T-cell (primary cell): ENCODE data around the gene IVD. TPM values are rescaled to one million over a fixed set of nuclear protein-coding genes. Genes with fewer than 3 reads are reported as not detected.

ENCODE experiments used
- ATAC-seq, 4 experiments: fragments of 200-7000 bp in 3 of 4; fragments of 150-1000 bp in 1 of 4; cut with Tn5 transposase; replicated peaks in 1 of 4; 1 replicate in 3 of 4; 2 replicates in 1 of 4; pipeline ENCODE4 v1.10.0; 2021; ENCODE audit warnings: moderate library complexity in 3 of 4, mild to moderate bottlenecking in 2 of 4, moderate number of reproducible peaks in 1 of 4
- CTCF ChIA-PET, 2 donors: fragments of 300-600 bp; sonication (Branson Sonifier 250); formaldehyde crosslinking; loops; one replicate each; lab custom pipeline; 2022; ENCODE audit warnings: antibody characterized with exemption in 2 of 2; lab: Charles Lee
- POLR2A ChIA-PET, 2 donors: fragments of 300-600 bp; sonication (Branson Sonifier 250); formaldehyde crosslinking; loops; one replicate each; lab custom pipeline; 2022; ENCODE audit warnings: antibody characterized with exemption in 2 of 2; lab: Charles Lee
- DNase-seq, 35 experiments: peaks; one replicate each; pipeline versions ENCODE4 v3.0.0 to v3.0.0-alpha.2; 2013 to 2023
- H3K27ac ChIP-seq: one replicate; pipeline ENCODE4 v1.5.1; 2013; ENCODE audit warnings: low read length
- H3K27me3 ChIP-seq, 2 experiments: replicated peaks in 1 of 2; 1 replicate in 1 of 2; 2 replicates in 1 of 2; pipeline versions ENCODE4 v1.6.1 to v1.7.0; 2013; ENCODE audit warnings: low read length in 1 of 2, mixed read lengths in 1 of 2; ENCODE audit not compliant: control insufficient read depth in 2 of 2, insufficient read depth in 2 of 2; ENCODE audit errors: extremely low read depth in 1 of 2
- H3K36me3 ChIP-seq, 2 donors: 1 replicate in 1 of 2; 2 replicates in 1 of 2; pipeline versions ENCODE4 v1.6.1 to v1.7.0; 2013; ENCODE audit warnings: low read length in 1 of 2; ENCODE audit not compliant: control insufficient read depth in 2 of 2, insufficient read depth in 1 of 2; ENCODE audit errors: extremely low read depth in 1 of 2
- H3K4me1 ChIP-seq, 2 experiments: 1 replicate in 1 of 2; 2 replicates in 1 of 2; pipeline versions ENCODE4 v1.6.1 to v1.7.0; 2013; ENCODE audit warnings: low read length in 2 of 2, mixed read lengths in 1 of 2; ENCODE audit not compliant: insufficient read depth in 2 of 2, control insufficient read depth in 1 of 2; ENCODE audit errors: extremely low read depth in 1 of 2
- H3K4me3 ChIP-seq, 2 donors: 1 replicate in 1 of 2; 2 replicates in 1 of 2; pipeline versions ENCODE4 v1.5.1 to v1.7.0; 2013; ENCODE audit warnings: mild to moderate bottlenecking in 2 of 2, low read length in 1 of 2, moderate library complexity in 1 of 2; ENCODE audit not compliant: control insufficient read depth in 1 of 2; ENCODE audit errors: extremely low read depth in 1 of 2
- H3K9me3 ChIP-seq: 2 replicates; pipeline ENCODE4 v1.7.0; 2013
- H3K27ac Mint-ChIP-seq, 2 donors: one replicate each; pipeline ENCODE4 v1.8.0; 2020 to 2021; ENCODE audit warnings: mild to moderate bottlenecking in 2 of 2, mixed read lengths in 2 of 2
- H3K27me3 Mint-ChIP-seq, 2 donors: one replicate each; pipeline ENCODE4 v1.8.0; 2021 to 2022; ENCODE audit warnings: mixed read lengths in 2 of 2
- H3K36me3 Mint-ChIP-seq: one replicate; pipeline ENCODE4 v1.8.0; 2021; ENCODE audit warnings: mixed read lengths
- H3K4me1 Mint-ChIP-seq, 3 donors: one replicate each; pipeline ENCODE4 v1.8.0; 2020 to 2022; ENCODE audit warnings: mixed read lengths in 3 of 3, mild to moderate bottlenecking in 1 of 3
- H3K4me3 Mint-ChIP-seq, 3 donors: one replicate each; pipeline ENCODE4 v1.8.0; 2020 to 2022; ENCODE audit warnings: mild to moderate bottlenecking in 3 of 3, mixed read lengths in 3 of 3, moderate library complexity in 3 of 3
- H3K9me3 Mint-ChIP-seq, 3 donors: one replicate each; pipeline ENCODE4 v1.8.0; 2020 to 2022; ENCODE audit warnings: mixed read lengths in 3 of 3
- WGBS: methylation state at CpG from one replicate; pipeline ENCODE4 v1.1.5; 2013; ENCODE audit warnings: missing lambda C conversion rate; ENCODE audit not compliant: insufficient coverage; 5-methylcytosine and 5-hydroxymethylcytosine counted together
- total RNA-seq, 35 experiments: library from RNA in 6 of 35; stranded (reverse) in 6 of 35; fragments of 120-200 nt in 1 of 35; gene quantifications; one replicate each; pipeline versions ENCODE4 v1.2.1 to v1.2.4 and lab custom pipeline; 2013 to 2026

Gene IVD
- total RNA-seq, 5 donors from 2014 or later (not counting 1 experiment from before 2014, with no cell fraction given), result 52.3 to 89.8 (median 81.4) TPM

GRCh38 chr15:40381818-40382529 lies 23.6 kb upstream of the IVD start:
- H3K4me3 ChIP-seq, result no peak overlapping the region
- ChIA-PET POLR2A (interaction anchor here in 1 of 2 donors (0.9 to 1.0 kb wide), 2 partner anchors 11 to 24 kb away, joined by 3 read pairs; partner anchors contain the start of gene IVD), CTCF (interaction anchor here in 1 of 2 donors (1.0 to 1.5 kb wide), 4 partner anchors 10 to 41 kb away, joined by 3 to 7 read pairs (median 4); partner anchors contain the start of gene IVD)
- WGBS, result 90% methylated on average over 3 of the region's 11 CpGs
- ATAC-seq, result no peak
- H3K4me3 Mint-ChIP-seq, result peak overlapping the region in 1 of 3 donors; percentile 94
- peaks cover 3 to 16% of the 10 kb centered on the region in 2 experiments for H3K4me1 ChIP-seq
- H3K9me3 ChIP-seq, result no peaks in the 10 kb centered on the region
- no peak overlapping the region for H3K27ac ChIP-seq
- no peak overlapping the region for H3K27ac Mint-ChIP-seq
- H3K36me3 Mint-ChIP-seq, result peaks cover 3% of the 10 kb centered on the region
- no peaks in the 10 kb centered on the region for H3K27me3 ChIP-seq
- no peaks in the 10 kb centered on the region for H3K27me3 Mint-ChIP-seq
- H3K4me1 Mint-ChIP-seq, result peaks cover 15 to 24% (median 21%) of the 10 kb centered on the region in 3 donors
- H3K9me3 Mint-ChIP-seq, result no peaks in the 10 kb centered on the region
- DNase-seq, result no peak
- peaks cover 0 to 6% of the 10 kb centered on the region in 2 donors for H3K36me3 ChIP-seq

GRCh38 chr15:40382580-40383456 lies 22.8 kb upstream of the IVD start, which contains the start of gene KNSTRN:
Gene KNSTRN, plus strand, starts transcription at chr15:40382721. Its CDS starts 115 bp downstream, at chr15:40382836.
- CTCF ChIA-PET, result interaction anchor here (1.0 to 1.5 kb wide), 5 partner anchors 11 to 73 kb away, joined by 3 to 7 read pairs (median 4); partner anchors contain the start of gene IVD (in 1 of the 2)
- H3K36me3 ChIP-seq, result peaks cover 0 to 12% of the 10 kb centered on the region in 2 donors
- peak within 1 kb of the TSS; percentile 79 to 86 for H3K27ac Mint-ChIP-seq
- H3K9me3 Mint-ChIP-seq, result no peaks in the 10 kb centered on the region
- WGBS, result 7% methylated on average over 56 of the region's 57 CpGs
- no peaks in the 10 kb centered on the region for H3K9me3 ChIP-seq
- DNase-seq (peak; percentile 84 to 95 (median 90)), ATAC-seq (peak; percentile 99)
- peaks cover 11% of the 10 kb centered on the region for H3K36me3 Mint-ChIP-seq
- H3K4me1 Mint-ChIP-seq, result peaks cover 15 to 24% (median 21%) of the 10 kb centered on the region in 3 donors
- no peaks in the 10 kb centered on the region for H3K27me3 Mint-ChIP-seq
- peaks cover 3 to 16% of the 10 kb centered on the region in 2 experiments for H3K4me1 ChIP-seq
- H3K4me3 Mint-ChIP-seq, result peak within 1 kb of the TSS; percentile 94 to 99 (median 96)
- POLR2A ChIA-PET, result interaction anchor here in 1 of 2 donors (0.6 to 1.0 kb wide), 3 partner anchors 12 to 511 kb away, joined by 3 to 8 read pairs (median 3); partner anchors contain the start of gene IVD
- H3K4me3 ChIP-seq, result peak within 1 kb of the TSS; percentile 76 to 95
- no peak within 1 kb of the TSS for H3K27ac ChIP-seq
- H3K27me3 ChIP-seq, result no peaks in the 10 kb centered on the region

GRCh38 chr15:40386480-40386879 lies 19.1 kb upstream of the IVD start:
- Mint-ChIP-seq H3K27me3 (no peaks in the 10 kb centered on the region), H3K4me3 (no peak overlapping the region), H3K9me3 (no peaks in the 10 kb centered on the region), H3K4me1 (peaks cover 15 to 24% (median 21%) of the 10 kb centered on the region in 3 donors), H3K27ac (no peak overlapping the region), H3K36me3 (peaks cover 27% of the 10 kb centered on the region)
- 100% methylated on average over 2 of the region's 3 CpGs for WGBS
- H3K4me3 ChIP-seq, result no peak overlapping the region
- no peaks in the 10 kb centered on the region for H3K9me3 ChIP-seq
- H3K36me3 ChIP-seq, result peaks cover 5 to 33% of the 10 kb centered on the region in 2 donors
- POLR2A ChIA-PET, result interaction anchor here in 1 of 2 donors (0.6 kb wide), 1 partner anchor 18 kb away, joined by 3 read pairs; no protein-coding TSS in a partner anchor
- ATAC-seq (no peak), DNase-seq (no peak)
- H3K27ac ChIP-seq, result no peak overlapping the region
- no peaks in the 10 kb centered on the region for H3K27me3 ChIP-seq
- CTCF ChIA-PET, result no interaction called here
- H3K4me1 ChIP-seq, result peaks cover 3 to 16% of the 10 kb centered on the region in 2 experiments

GRCh38 chr15:40388941-40389823 lies 16.4 kb upstream of the IVD start:
- no peaks in the 10 kb centered on the region for H3K27me3 ChIP-seq
- peaks cover 37% of the 10 kb centered on the region for H3K36me3 Mint-ChIP-seq
- peaks cover 2 to 10% (median 8%) of the 10 kb centered on the region in 3 donors for H3K4me1 Mint-ChIP-seq
- no peak overlapping the region for H3K27ac ChIP-seq
- H3K27me3 Mint-ChIP-seq, result no peaks in the 10 kb centered on the region
- ChIA-PET CTCF (interaction anchor here in 1 of 2 donors (0.5 kb wide), 1 partner anchor 56 kb away, joined by 3 read pairs; no protein-coding TSS in a partner anchor), POLR2A (interaction anchor here (0.6 kb wide), 2 partner anchors 13 to 258 kb away, joined by 3 to 11 read pairs; no protein-coding TSS in a partner anchor)
- WGBS, result 97% methylated on average over 4 of the region's 13 CpGs
- H3K27ac Mint-ChIP-seq, result no peak overlapping the region
- no peak overlapping the region for H3K4me3 ChIP-seq
- no peaks in the 10 kb centered on the region for H3K9me3 ChIP-seq
- no peak overlapping the region for H3K4me3 Mint-ChIP-seq
- H3K9me3 Mint-ChIP-seq, result no peaks in the 10 kb centered on the region
- ATAC-seq (no peak), DNase-seq (no peak)
- H3K36me3 ChIP-seq, result peaks cover 5 to 42% of the 10 kb centered on the region in 2 donors
- no peaks in the 10 kb centered on the region for H3K4me1 ChIP-seq

GRCh38 chr15:40389824-40390595 lies 15.6 kb upstream of the IVD start:
- no peaks in the 10 kb centered on the region for H3K9me3 Mint-ChIP-seq
- CTCF ChIA-PET, result interaction anchor here in 1 of 2 donors (0.5 kb wide), 1 partner anchor 55 kb away, joined by 3 read pairs; no protein-coding TSS in a partner anchor
- Histone ChIP-seq H3K9me3 (no peaks in the 10 kb centered on the region), H3K27ac (no peak overlapping the region), H3K4me1 (no peaks in the 10 kb centered on the region), H3K4me3 (no peak overlapping the region), H3K27me3 (no peaks in the 10 kb centered on the region), H3K36me3 (peaks cover 5 to 42% of the 10 kb centered on the region in 2 donors)
- no peak for DNase-seq
- 100% methylated on average over 2 of the region's 2 CpGs for WGBS
- no peak overlapping the region for H3K27ac Mint-ChIP-seq
- no peaks in the 10 kb centered on the region for H3K27me3 Mint-ChIP-seq
- H3K4me1 Mint-ChIP-seq, result peaks cover 0 to 4% (median 2%) of the 10 kb centered on the region in 3 donors
- ATAC-seq, result no peak
- peaks cover 37% of the 10 kb centered on the region for H3K36me3 Mint-ChIP-seq
- POLR2A ChIA-PET, result no interaction called here
- no peak overlapping the region for H3K4me3 Mint-ChIP-seq
